ENCODE results near the gene KIF18B.
A peak's percentile ranks its signal among the peaks of the same experiment; 100 is the strongest.
"Not testable (repeated sequence)": the region's sequence is repeated elsewhere in the genome, so short reads cannot be mapped to it uniquely, and the experiment has no call there.

KIF18B gene

GRCh38 chr17:44968225-44969143 is 20.9 kb upstream of the KIF18B start, which contains the start of gene C1QL1:
Gene C1QL1, minus strand, starts transcription at chr17:44968303. Its CDS starts 255 bp downstream, at chr17:44968048.
- peak; percentile 95 for DNase-seq

- no peak for DNase-seq
These were observed 20.3 kb upstream of the KIF18B start for GRCh38 chr17:44967907-44968224.

- DNase-seq, result no peak
These were observed 19.7 kb upstream of the KIF18B start for GRCh38 chr17:44967026-44967906.

- DNase-seq, result no peak
These were observed 18.9 kb upstream of the KIF18B start for GRCh38 chr17:44966348-44967025.

- DNase-seq, result no peak
These were observed 18.1 kb upstream of the KIF18B start for GRCh38 chr17:44965481-44966234.

GRCh38 chr17:44961921-44962350 is 14.4 kb upstream of the KIF18B start:
- DNase-seq, result no peak

- DNase-seq, result no peak
These were observed 13.1 kb upstream of the KIF18B start for GRCh38 chr17:44960691-44961090.

- DNase-seq, result no peak
These were observed 12.4 kb upstream of the KIF18B start for GRCh38 chr17:44959821-44960531.

GRCh38 chr17:44956998-44957981 is 9.7 kb upstream of the KIF18B start:
- no peak for DNase-seq

GRCh38 chr17:44955674-44956425 is 8.3 kb upstream of the KIF18B start:
- no peak for DNase-seq

GRCh38 chr17:44952946-44953475 is 5.4 kb upstream of the KIF18B start:
- DNase-seq, result no peak

- DNase-seq, result no peak
These were observed 782 bp upstream of the KIF18B start for GRCh38 chr17:44948315-44948795.

- not testable (repeated sequence) for DNase-seq
These were observed 1.9 kb downstream of the KIF18B start for GRCh38 chr17:44945652-44946051.

- DNase-seq, result no peak
These were observed 5.1 kb downstream of the KIF18B start for GRCh38 chr17:44942456-44942855.

GRCh38 chr17:44941712-44942331 is 5.8 kb downstream of the KIF18B start:
- no peak for DNase-seq

GRCh38 chr17:44940768-44941167 is 6.8 kb downstream of the KIF18B start:
- DNase-seq, result no peak

- no peak for DNase-seq
These were observed 7.3 kb downstream of the KIF18B start for GRCh38 chr17:44940317-44940716.

- no peak for DNase-seq
These were observed 12.5 kb downstream of the KIF18B start for GRCh38 chr17:44935116-44935515.

GRCh38 chr17:44934745-44935105 is 12.8 kb downstream of the KIF18B start:
- DNase-seq, result no peak
